Measurements from ENCODE around the gene WNK2.
"Not testable (repeated sequence)": the region's sequence is repeated elsewhere in the genome, so short reads cannot be mapped to it uniquely, and the experiment has no call there.

Gene WNK2

GRCh38 chr9:93318480-93318879 lies 134.5 kb downstream of the WNK2 start:
- no peak for DNase-seq

- no peak for DNase-seq
Observed at GRCh38 chr9:93319301-93319991, 135.5 kb downstream of the WNK2 start.

- DNase-seq, result peak; percentile 42
Observed at GRCh38 chr9:93319992-93320500, 136.1 kb downstream of the WNK2 start.

- DNase-seq, result no peak
Observed at GRCh38 chr9:93320591-93321219, 136.8 kb downstream of the WNK2 start.

GRCh38 chr9:93321220-93321610 lies 137.3 kb downstream of the WNK2 start:
- DNase-seq, result no peak

- DNase-seq, result not testable (repeated sequence)
Observed at GRCh38 chr9:93323446-93323954, 139.6 kb downstream of the WNK2 start.

GRCh38 chr9:93324191-93324834 lies 140.4 kb downstream of the WNK2 start:
- no peak for DNase-seq

GRCh38 chr9:93325307-93326035 lies 141.5 kb downstream of the WNK2 start:
- no peak for DNase-seq

GRCh38 chr9:93326056-93326455 lies 142.1 kb downstream of the WNK2 start:
- DNase-seq, result no peak

GRCh38 chr9:93326654-93327053 lies 142.7 kb downstream of the WNK2 start:
- DNase-seq, result no peak

GRCh38 chr9:93329629-93330280 lies 145.8 kb downstream of the WNK2 start:
- DNase-seq, result no peak

- no peak for DNase-seq
Observed at GRCh38 chr9:93332317-93332716, 148.4 kb downstream of the WNK2 start.

GRCh38 chr9:93336720-93337119 lies 152.8 kb downstream of the WNK2 start:
- DNase-seq, result no peak

- not testable (repeated sequence) for DNase-seq
Observed at GRCh38 chr9:93338196-93338595, 154.3 kb downstream of the WNK2 start.

GRCh38 chr9:93340091-93340490 lies 156.2 kb downstream of the WNK2 start:
- no peak for DNase-seq

GRCh38 chr9:93341820-93342219 lies 157.9 kb downstream of the WNK2 start:
- not testable (repeated sequence) for DNase-seq

GRCh38 chr9:93342428-93342827 lies 158.5 kb downstream of the WNK2 start:
- DNase-seq, result not testable (repeated sequence)

GRCh38 chr9:93343663-93344062 lies 159.7 kb downstream of the WNK2 start:
- no peak for DNase-seq

- no peak for DNase-seq
Observed at GRCh38 chr9:93345643-93346230, 161.8 kb downstream of the WNK2 start.

GRCh38 chr9:93346231-93347112 lies 162.5 kb downstream of the WNK2 start:
- no peak for DNase-seq

GRCh38 chr9:93347371-93347975 lies 163.5 kb downstream of the WNK2 start:
- not testable (repeated sequence) for DNase-seq

Measured in NCI-H748 treated with DMSO at 0.1 percent for 48 hours (cell line).